Activated naive CD4-positive, alpha-beta T cell treated with anti-CD3 and anti-CD28 coated beads for 36 hours (primary cell): ENCODE data around the gene CFAP61. TPM values are rescaled to one million over a fixed set of nuclear protein-coding genes. Genes with fewer than 3 reads are reported as not detected.

Experiments used
- CTCF ChIA-PET: fragments of 350-600 bp; sonication (Branson Sonifier 250); formaldehyde crosslinking; loops from one replicate; lab custom pipeline; 2021; ENCODE audit warnings: antibody characterized with exemption; lab: Charles Lee
- DNase-seq: peaks from one replicate; pipeline ENCODE4 v3.0.0-alpha.2; 2020
- H3K27ac Mint-ChIP-seq: one replicate; pipeline ENCODE4 v1.8.0; 2021; ENCODE audit warnings: mild to moderate bottlenecking, mixed read lengths
- H3K27me3 Mint-ChIP-seq: one replicate; pipeline ENCODE4 v1.8.0; 2021; ENCODE audit warnings: low read depth, mixed read lengths
- H3K36me3 Mint-ChIP-seq: one replicate; pipeline ENCODE4 v1.8.0; 2021; ENCODE audit warnings: low read depth, mixed read lengths
- H3K4me1 Mint-ChIP-seq: one replicate; pipeline ENCODE4 v1.8.0; 2021; ENCODE audit warnings: low read depth, mixed read lengths
- H3K4me3 Mint-ChIP-seq: one replicate; pipeline ENCODE4 v1.8.0; 2021; ENCODE audit warnings: mild to moderate bottlenecking, moderate library complexity, mixed read lengths
- H3K9me3 Mint-ChIP-seq: one replicate; pipeline ENCODE4 v1.8.0; 2021; ENCODE audit warnings: mixed read lengths
- intact Hi-C: fragments of 100-400 bp; cut with micrococcal nuclease; formaldehyde crosslinking; loops from one replicate; pipeline ENCODE4 v1.15.1; 2023
- total RNA-seq, 2 experiments: library from RNA; stranded (reverse); gene quantifications; one replicate each; pipeline ENCODE4 v1.2.3, GENCODE V29; 2021

The CFAP61 gene
- total RNA-seq, 2 experiments from 2014 or later, result not detected

- no peaks in the 10 kb centered on the region for H3K9me3 Mint-ChIP-seq
- no peak overlapping the region for H3K4me3 Mint-ChIP-seq
- no peaks in the 10 kb centered on the region for H3K36me3 Mint-ChIP-seq
- H3K4me1 Mint-ChIP-seq, result no peaks in the 10 kb centered on the region
- CTCF ChIA-PET, result no interaction called here
- DNase-seq, result no peak
- intact Hi-C loops, result no loop called here
- no peak overlapping the region for H3K27ac Mint-ChIP-seq
- H3K27me3 Mint-ChIP-seq, result peaks cover 11% of the 10 kb centered on the region
These were observed 145.7 kb downstream of the CFAP61 start for GRCh38 chr20:20198011-20198410.

- Mint-ChIP-seq H3K9me3 (no peaks in the 10 kb centered on the region), H3K4me3 (no peak overlapping the region), H3K27ac (no peak overlapping the region), H3K36me3 (no peaks in the 10 kb centered on the region), H3K27me3 (peaks cover 22% of the 10 kb centered on the region), H3K4me1 (no peaks in the 10 kb centered on the region)
- CTCF ChIA-PET, result interaction anchor here (0.7 kb wide), 1 partner anchor 1494 kb away, joined by 4 read pairs; no protein-coding TSS in a partner anchor
- no peak for DNase-seq
- intact Hi-C loops, result no loop called here
These were observed 147.2 kb downstream of the CFAP61 start for GRCh38 chr20:20199361-20200160.

- DNase-seq, result no peak
- Mint-ChIP-seq H3K27ac (no peak overlapping the region), H3K27me3 (peaks cover 20% of the 10 kb centered on the region), H3K4me3 (no peak overlapping the region), H3K9me3 (no peaks in the 10 kb centered on the region), H3K36me3 (no peaks in the 10 kb centered on the region), H3K4me1 (no peaks in the 10 kb centered on the region)
- intact Hi-C loops, result no loop called here
- CTCF ChIA-PET, result no interaction called here
These were observed 148.8 kb downstream of the CFAP61 start for GRCh38 chr20:20201124-20201523.

GRCh38 chr20:20201639-20202038, 149.3 kb downstream of the CFAP61 start:
- no peak overlapping the region for H3K4me3 Mint-ChIP-seq
- intact Hi-C loops, result no loop called here
- H3K9me3 Mint-ChIP-seq, result no peaks in the 10 kb centered on the region
- no peaks in the 10 kb centered on the region for H3K36me3 Mint-ChIP-seq
- H3K4me1 Mint-ChIP-seq, result no peaks in the 10 kb centered on the region
- DNase-seq, result no peak
- CTCF ChIA-PET, result no interaction called here
- peaks cover 19% of the 10 kb centered on the region for H3K27me3 Mint-ChIP-seq
- H3K27ac Mint-ChIP-seq, result no peak overlapping the region

GRCh38 chr20:20202768-20203167, 150.4 kb downstream of the CFAP61 start:
- intact Hi-C loops, result no loop called here
- no peak for DNase-seq
- no peaks in the 10 kb centered on the region for H3K9me3 Mint-ChIP-seq
- no peak overlapping the region for H3K4me3 Mint-ChIP-seq
- peaks cover 19% of the 10 kb centered on the region for H3K27me3 Mint-ChIP-seq
- no peaks in the 10 kb centered on the region for H3K4me1 Mint-ChIP-seq
- H3K27ac Mint-ChIP-seq, result no peak overlapping the region
- no peaks in the 10 kb centered on the region for H3K36me3 Mint-ChIP-seq
- CTCF ChIA-PET, result no interaction called here

GRCh38 chr20:20203784-20204183, 151.5 kb downstream of the CFAP61 start:
- no peak overlapping the region for H3K4me3 Mint-ChIP-seq
- no peak overlapping the region for H3K27ac Mint-ChIP-seq
- H3K9me3 Mint-ChIP-seq, result no peaks in the 10 kb centered on the region

GRCh38 chr20:20204256-20204655, 151.9 kb downstream of the CFAP61 start:
- H3K27ac Mint-ChIP-seq, result no peak overlapping the region
- H3K9me3 Mint-ChIP-seq, result no peaks in the 10 kb centered on the region
- H3K27me3 Mint-ChIP-seq, result peaks cover 15% of the 10 kb centered on the region
- no peaks in the 10 kb centered on the region for H3K36me3 Mint-ChIP-seq
- no peak for DNase-seq
- intact Hi-C loops, result no loop called here
- no peaks in the 10 kb centered on the region for H3K4me1 Mint-ChIP-seq
- no peak overlapping the region for H3K4me3 Mint-ChIP-seq
- CTCF ChIA-PET, result no interaction called here

More at GRCh38 chr20:20203784-20204183, 151.5 kb downstream of the CFAP61 start:
- CTCF ChIA-PET, result no interaction called here
- intact Hi-C loops, result no loop called here
- H3K36me3 Mint-ChIP-seq, result no peaks in the 10 kb centered on the region
- peaks cover 15% of the 10 kb centered on the region for H3K27me3 Mint-ChIP-seq
- no peak for DNase-seq
- no peaks in the 10 kb centered on the region for H3K4me1 Mint-ChIP-seq

GRCh38 chr20:20205141-20205861, 153.0 kb downstream of the CFAP61 start:
- intact Hi-C loops, result no loop called here
- Mint-ChIP-seq H3K27ac (no peak overlapping the region), H3K9me3 (no peaks in the 10 kb centered on the region), H3K4me1 (no peaks in the 10 kb centered on the region), H3K36me3 (no peaks in the 10 kb centered on the region), H3K4me3 (no peak overlapping the region), H3K27me3 (peaks cover 11% of the 10 kb centered on the region)
- DNase-seq, result no peak
- CTCF ChIA-PET, result no interaction called here

GRCh38 chr20:20205862-20206236, 153.5 kb downstream of the CFAP61 start:
- DNase-seq, result no peak
- Mint-ChIP-seq H3K4me3 (no peak overlapping the region), H3K36me3 (no peaks in the 10 kb centered on the region), H3K9me3 (no peaks in the 10 kb centered on the region), H3K27me3 (peaks cover 11% of the 10 kb centered on the region), H3K27ac (no peak overlapping the region), H3K4me1 (no peaks in the 10 kb centered on the region)
- CTCF ChIA-PET, result no interaction called here
- intact Hi-C loops, result no loop called here

- CTCF ChIA-PET, result interaction anchor here (0.5 kb wide), 1 partner anchor 717 kb away, joined by 3 read pairs; no protein-coding TSS in a partner anchor
- Mint-ChIP-seq H3K4me1 (no peaks in the 10 kb centered on the region), H3K4me3 (no peak overlapping the region), H3K27me3 (peaks cover 11% of the 10 kb centered on the region), H3K27ac (no peak overlapping the region), H3K9me3 (no peaks in the 10 kb centered on the region), H3K36me3 (no peaks in the 10 kb centered on the region)
- intact Hi-C loops, result no loop called here
- DNase-seq, result no peak
These were observed 154.5 kb downstream of the CFAP61 start for GRCh38 chr20:20206788-20207187.

GRCh38 chr20:20207291-20207690, 155.0 kb downstream of the CFAP61 start:
- no peaks in the 10 kb centered on the region for H3K36me3 Mint-ChIP-seq
- no peaks in the 10 kb centered on the region for H3K4me1 Mint-ChIP-seq
- H3K27ac Mint-ChIP-seq, result no peak overlapping the region
- intact Hi-C loops, result no loop called here
- CTCF ChIA-PET, result interaction anchor here (0.5 kb wide), 1 partner anchor 716 kb away, joined by 3 read pairs; no protein-coding TSS in a partner anchor
- no peaks in the 10 kb centered on the region for H3K9me3 Mint-ChIP-seq
- H3K27me3 Mint-ChIP-seq, result peaks cover 11% of the 10 kb centered on the region
- H3K4me3 Mint-ChIP-seq, result no peak overlapping the region
- DNase-seq, result no peak

- H3K4me1 Mint-ChIP-seq, result no peaks in the 10 kb centered on the region
- no peak overlapping the region for H3K27ac Mint-ChIP-seq
- intact Hi-C loops, result no loop called here
- H3K27me3 Mint-ChIP-seq, result peaks cover 11% of the 10 kb centered on the region
- H3K4me3 Mint-ChIP-seq, result no peak overlapping the region
- DNase-seq, result no peak
- H3K9me3 Mint-ChIP-seq, result no peaks in the 10 kb centered on the region
- CTCF ChIA-PET, result no interaction called here
- H3K36me3 Mint-ChIP-seq, result no peaks in the 10 kb centered on the region
These were observed 155.5 kb downstream of the CFAP61 start for GRCh38 chr20:20207872-20208271.

- Mint-ChIP-seq H3K9me3 (no peaks in the 10 kb centered on the region), H3K27me3 (peaks cover 4% of the 10 kb centered on the region), H3K4me1 (no peaks in the 10 kb centered on the region), H3K4me3 (no peak overlapping the region), H3K36me3 (no peaks in the 10 kb centered on the region), H3K27ac (no peak overlapping the region)
- CTCF ChIA-PET, result no interaction called here
- DNase-seq, result no peak
- intact Hi-C loops, result no loop called here
These were observed 157.4 kb downstream of the CFAP61 start for GRCh38 chr20:20209684-20210083.
